BJ (cell line): ENCODE data around the gene ZNF521. TPM values are rescaled to one million over a fixed set of nuclear protein-coding genes. Genes with fewer than 3 reads are reported as not detected.

Source experiments
- CTCF ChIA-PET: fragments of 350-600 bp; formaldehyde crosslinking; extraction: SDS; loops from one replicate; lab custom pipeline; 2021; ENCODE audit warnings: antibody characterized with exemption, inconsistent platforms; lab: Yijun Ruan, JAX
- POLR2A ChIA-PET: fragments of 300-600 bp; sonication (Branson Sonifier 250); formaldehyde crosslinking; extraction: SDS; loops from one replicate; lab custom pipeline; 2021; ENCODE audit warnings: antibody characterized with exemption; lab: Charles Lee
- DNase-seq: peaks from one replicate; pipeline ENCODE4 v3.0.0-alpha.2; 2011; ENCODE audit warnings: low read depth
- H3K27me3 ChIP-seq: 2 replicates; pipeline ENCODE4 v1.6.0; 2011; ENCODE audit warnings: low read length; ENCODE audit not compliant: control insufficient read depth, insufficient read depth
- H3K36me3 ChIP-seq: 2 replicates; pipeline ENCODE4 v1.5.1; 2011; ENCODE audit warnings: low read length; ENCODE audit not compliant: control insufficient read depth, insufficient read depth
- H3K4me3 ChIP-seq: 2 replicates; pipeline ENCODE4 v1.5.1; 2011; ENCODE audit warnings: low read depth, mild to moderate bottlenecking, control low read depth, low read length
- CTCF ChIP-seq: IDR thresholded peaks from 2 replicates; pipeline ENCODE4 v1.5.1; 2011; ENCODE audit warnings: low read depth, mild to moderate bottlenecking, control low read depth, inconsistent platforms, low read length, moderate library complexity; ENCODE audit not compliant: insufficient read depth
- polyA plus RNA-seq: library from polyadenylated mRNA; depleted of rRNA; stranded (reverse); fragments of >200 nt; gene quantifications from 2 replicates; pipeline ENCODE4 v1.2.3, GENCODE V29; 2011

The ZNF521 gene
- polyA plus RNA-seq, 1 experiment: 29.3 TPM

- Histone ChIP-seq H3K36me3 (no peaks in the 10 kb centered on the region), H3K4me3 (no peak overlapping the region), H3K27me3 (no peaks in the 10 kb centered on the region)
- ChIA-PET POLR2A (interaction anchor here (0.7 kb wide), 1 partner anchor 914 kb away, joined by 5 read pairs; no protein-coding TSS in a partner anchor), CTCF (interaction anchor here (1.2 kb wide), 1 partner anchor 38 kb away, joined by 4 read pairs; no protein-coding TSS in a partner anchor)
- no peak for TF ChIP-seq CTCF
- no peak for DNase-seq
Measured at GRCh38 chr18:25288340-25288938, 63.5 kb downstream of the ZNF521 start.

- TF ChIP-seq CTCF: no peak
- no peaks in the 10 kb centered on the region for H3K36me3 ChIP-seq
- no peaks in the 10 kb centered on the region for H3K27me3 ChIP-seq
- no peak overlapping the region for H3K4me3 ChIP-seq
- no peak for DNase-seq
- ChIA-PET POLR2A (no interaction called here), CTCF (interaction anchor here (1.5 kb wide), 1 partner anchor 23 kb away, joined by 5 read pairs; no protein-coding TSS in a partner anchor)
Measured at GRCh38 chr18:25287106-25287505, 64.9 kb downstream of the ZNF521 start.

- CTCF ChIA-PET: interaction anchor here (0.6 to 1.2 kb wide), 3 partner anchors 20 to 105 kb away, joined by 3 read pairs; no protein-coding TSS in a partner anchor
- DNase-seq: peak; percentile 18
- no peak for TF ChIP-seq CTCF
Measured at GRCh38 chr18:25284861-25285550, 67.0 kb downstream of the ZNF521 start.

GRCh38 chr18:25284281-25284680 lies 67.7 kb downstream of the ZNF521 start:
- Histone ChIP-seq H3K36me3 (no peaks in the 10 kb centered on the region), H3K4me3 (no peak overlapping the region), H3K27me3 (no peaks in the 10 kb centered on the region)
- no peak for TF ChIP-seq CTCF
- no peak for DNase-seq
- ChIA-PET CTCF (interaction anchor here (0.6 to 1.2 kb wide), 2 partner anchors 26 to 105 kb away, joined by 3 read pairs; no protein-coding TSS in a partner anchor), POLR2A (interaction anchor here (0.6 kb wide), 2 partner anchors 9 to 24 kb away, joined by 4 to 8 read pairs; no protein-coding TSS in a partner anchor)

More at GRCh38 chr18:25284861-25285550, 67.0 kb downstream of the ZNF521 start:
- Histone ChIP-seq H3K27me3 (no peaks in the 10 kb centered on the region), H3K4me3 (no peak overlapping the region), H3K36me3 (no peaks in the 10 kb centered on the region)
- POLR2A ChIA-PET: interaction anchor here (0.6 kb wide), 2 partner anchors 9 to 23 kb away, joined by 4 to 8 read pairs; no protein-coding TSS in a partner anchor

- ChIA-PET POLR2A (no interaction called here), CTCF (interaction anchor here (1.2 kb wide), 1 partner anchor 27 kb away, joined by 3 read pairs; no protein-coding TSS in a partner anchor)
- Histone ChIP-seq H3K36me3 (no peaks in the 10 kb centered on the region), H3K4me3 (no peak overlapping the region), H3K27me3 (no peaks in the 10 kb centered on the region)
- TF ChIP-seq CTCF: no peak
- DNase-seq: no peak
Measured at GRCh38 chr18:25283781-25284180, 68.2 kb downstream of the ZNF521 start.
